ENCODE results near the gene PDZD8. TPM values are rescaled to one million over a fixed set of nuclear protein-coding genes. Genes with fewer than 3 reads are reported as not detected.

PDZD8 gene, protein sequence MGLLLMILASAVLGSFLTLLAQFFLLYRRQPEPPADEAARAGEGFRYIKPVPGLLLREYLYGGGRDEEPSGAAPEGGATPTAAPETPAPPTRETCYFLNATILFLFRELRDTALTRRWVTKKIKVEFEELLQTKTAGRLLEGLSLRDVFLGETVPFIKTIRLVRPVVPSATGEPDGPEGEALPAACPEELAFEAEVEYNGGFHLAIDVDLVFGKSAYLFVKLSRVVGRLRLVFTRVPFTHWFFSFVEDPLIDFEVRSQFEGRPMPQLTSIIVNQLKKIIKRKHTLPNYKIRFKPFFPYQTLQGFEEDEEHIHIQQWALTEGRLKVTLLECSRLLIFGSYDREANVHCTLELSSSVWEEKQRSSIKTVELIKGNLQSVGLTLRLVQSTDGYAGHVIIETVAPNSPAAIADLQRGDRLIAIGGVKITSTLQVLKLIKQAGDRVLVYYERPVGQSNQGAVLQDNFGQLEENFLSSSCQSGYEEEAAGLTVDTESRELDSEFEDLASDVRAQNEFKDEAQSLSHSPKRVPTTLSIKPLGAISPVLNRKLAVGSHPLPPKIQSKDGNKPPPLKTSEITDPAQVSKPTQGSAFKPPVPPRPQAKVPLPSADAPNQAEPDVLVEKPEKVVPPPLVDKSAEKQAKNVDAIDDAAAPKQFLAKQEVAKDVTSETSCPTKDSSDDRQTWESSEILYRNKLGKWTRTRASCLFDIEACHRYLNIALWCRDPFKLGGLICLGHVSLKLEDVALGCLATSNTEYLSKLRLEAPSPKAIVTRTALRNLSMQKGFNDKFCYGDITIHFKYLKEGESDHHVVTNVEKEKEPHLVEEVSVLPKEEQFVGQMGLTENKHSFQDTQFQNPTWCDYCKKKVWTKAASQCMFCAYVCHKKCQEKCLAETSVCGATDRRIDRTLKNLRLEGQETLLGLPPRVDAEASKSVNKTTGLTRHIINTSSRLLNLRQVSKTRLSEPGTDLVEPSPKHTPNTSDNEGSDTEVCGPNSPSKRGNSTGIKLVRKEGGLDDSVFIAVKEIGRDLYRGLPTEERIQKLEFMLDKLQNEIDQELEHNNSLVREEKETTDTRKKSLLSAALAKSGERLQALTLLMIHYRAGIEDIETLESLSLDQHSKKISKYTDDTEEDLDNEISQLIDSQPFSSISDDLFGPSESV
- 16.6 TPM for total RNA-seq
- long read RNA-seq, full-length matches to known transcripts, result 13 of 19 reads
- long read RNA-seq, partial matches to known transcripts, result 1 of 19 reads
- long read RNA-seq, other reads (novel, unspliced or antisense), result 5 of 19 reads

DNA sequence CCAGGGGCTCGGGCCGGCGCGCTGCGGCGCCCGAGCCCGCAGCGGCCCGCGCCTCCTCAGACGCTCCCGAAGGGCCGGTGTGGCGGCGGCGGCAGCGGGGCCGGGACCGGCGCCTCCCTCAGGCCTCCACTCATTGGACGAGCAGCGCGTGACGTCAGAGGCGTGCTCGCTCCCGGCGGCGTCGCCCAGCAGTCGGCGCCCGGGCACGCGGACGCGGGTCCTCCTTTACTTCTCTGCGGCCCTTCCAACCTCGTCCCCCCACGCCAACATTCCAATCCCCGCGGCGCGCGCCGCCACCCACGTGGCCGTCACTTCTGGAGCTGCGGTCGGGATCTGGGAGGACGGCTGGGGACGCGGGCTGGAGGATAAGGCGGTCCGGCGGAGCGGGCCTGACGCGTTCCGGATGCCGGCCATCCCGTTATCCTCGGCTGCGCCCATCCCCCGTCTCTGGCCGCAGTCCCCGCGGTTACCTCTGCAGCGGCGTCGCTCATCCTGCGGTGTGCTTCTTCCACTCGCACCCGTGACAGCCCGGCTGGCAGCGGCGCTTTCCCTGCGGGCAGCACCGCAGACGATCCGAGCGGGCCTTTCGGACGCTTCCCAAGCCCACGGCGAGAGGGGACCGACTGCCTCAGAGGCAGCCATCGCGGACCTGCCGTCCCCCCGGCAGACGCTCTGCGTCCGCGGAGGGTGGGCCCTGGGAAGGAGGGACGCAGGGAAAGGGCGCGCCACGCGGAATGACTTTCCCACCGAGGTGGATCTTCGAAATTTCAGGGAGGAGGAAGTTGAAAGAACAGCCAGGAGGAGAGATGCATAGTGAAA lies at the start of gene PDZD8:
TSS of gene PDZD8 (minus strand) at position 81 of the 819 bp plus-strand sequence. CDS start 213 bp downstream, outside the sequence.
- peak; percentile 97 for ATAC-seq (ENCODE audit: poor library complexity)
- DNase-seq, result peak; percentile 98
- intact Hi-C loops (cut with DNase I), result no loop called here

DNA sequence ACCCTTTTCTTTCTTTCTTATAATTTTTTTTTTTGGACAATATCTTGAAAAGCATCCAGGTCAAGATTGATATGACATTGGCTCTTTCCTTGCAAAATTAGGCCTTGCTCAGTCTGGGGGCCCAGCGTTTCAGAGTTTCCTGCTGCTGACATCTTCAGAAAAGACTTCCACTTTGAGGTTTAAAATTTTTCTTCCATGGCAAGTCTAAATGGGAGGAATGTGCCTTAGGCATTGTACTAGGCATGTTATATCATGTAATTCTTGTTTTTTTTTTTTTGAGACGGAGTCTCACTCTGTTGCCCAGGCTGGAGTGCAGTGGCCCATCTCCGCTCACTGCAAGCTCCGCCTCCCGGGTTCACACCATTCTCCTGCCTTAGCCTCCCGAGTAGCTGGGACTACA lies 48.9 kb upstream of the PDZD8 start:
- ATAC-seq (ENCODE audit: poor library complexity) (no peak), DNase-seq (no peak)
- intact Hi-C loops (cut with DNase I), result no loop called here

DNA sequence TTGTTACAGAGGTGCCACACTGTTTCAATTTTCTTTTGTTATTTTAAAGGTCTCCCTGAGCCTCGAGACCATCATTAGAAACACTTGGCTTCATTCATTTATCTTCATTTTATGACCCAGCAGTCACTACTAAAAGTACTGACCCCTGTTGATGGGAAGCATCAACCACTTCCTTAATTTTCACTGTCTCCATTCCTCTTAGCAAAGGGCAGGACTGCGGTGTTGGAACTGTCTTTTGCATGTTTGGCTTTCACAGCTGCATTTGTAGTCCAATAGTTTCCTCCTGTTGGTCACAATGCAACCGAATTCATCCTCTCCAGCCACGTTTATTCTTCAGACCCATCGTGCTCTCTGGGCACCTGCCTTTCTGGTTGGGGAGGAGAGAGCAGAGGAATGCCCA lies 46.7 kb upstream of the PDZD8 start:
- no peak for ATAC-seq (ENCODE audit: poor library complexity)
- intact Hi-C loops (cut with DNase I), result no loop called here
- no peak for DNase-seq

DNA sequence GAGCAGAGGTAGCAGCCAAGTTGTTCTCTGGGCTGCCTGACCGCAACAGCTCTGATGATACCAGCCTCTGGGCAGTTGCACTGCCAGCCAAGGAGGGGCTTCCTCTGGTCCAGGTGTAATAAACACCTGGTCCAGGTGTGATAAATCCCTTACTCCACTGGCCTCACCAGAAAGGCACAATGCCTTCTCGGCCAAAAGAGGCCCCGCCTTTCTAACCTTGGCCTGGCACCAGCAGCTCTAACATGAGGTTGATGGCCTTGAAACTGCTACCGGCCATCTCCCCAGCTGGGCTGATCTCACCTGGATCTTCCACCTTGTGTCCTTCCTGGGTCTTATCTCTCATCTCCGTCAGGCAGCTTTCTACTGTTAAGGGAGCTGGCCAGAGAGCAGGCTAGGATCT lies 45.5 kb upstream of the PDZD8 start:
- DNase-seq, result no peak
- intact Hi-C loops (cut with DNase I), result no loop called here
- ATAC-seq (ENCODE audit: poor library complexity), result no peak

DNA sequence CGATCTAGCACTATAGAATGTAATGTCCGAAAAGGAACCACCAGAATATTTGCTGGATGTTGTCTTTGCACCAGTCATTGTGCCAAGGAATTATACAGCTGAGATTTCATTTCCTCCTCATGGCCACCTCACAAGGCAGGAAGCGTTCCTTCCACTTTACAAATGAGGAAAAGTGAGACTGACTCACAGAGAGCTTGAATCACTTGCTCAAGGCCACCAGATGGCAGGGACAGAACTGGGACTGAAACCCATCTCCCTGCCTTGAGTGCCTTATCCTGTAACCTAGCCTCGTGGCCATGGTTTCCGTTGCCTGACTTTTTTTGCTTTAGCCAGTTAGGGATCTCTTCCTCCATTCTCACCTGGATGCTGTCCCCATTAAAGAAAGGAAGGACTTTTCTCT lies 44.7 kb upstream of the PDZD8 start:
- intact Hi-C loops (cut with DNase I), result no loop called here
- ATAC-seq (ENCODE audit: poor library complexity) (no peak), DNase-seq (no peak)

DNA sequence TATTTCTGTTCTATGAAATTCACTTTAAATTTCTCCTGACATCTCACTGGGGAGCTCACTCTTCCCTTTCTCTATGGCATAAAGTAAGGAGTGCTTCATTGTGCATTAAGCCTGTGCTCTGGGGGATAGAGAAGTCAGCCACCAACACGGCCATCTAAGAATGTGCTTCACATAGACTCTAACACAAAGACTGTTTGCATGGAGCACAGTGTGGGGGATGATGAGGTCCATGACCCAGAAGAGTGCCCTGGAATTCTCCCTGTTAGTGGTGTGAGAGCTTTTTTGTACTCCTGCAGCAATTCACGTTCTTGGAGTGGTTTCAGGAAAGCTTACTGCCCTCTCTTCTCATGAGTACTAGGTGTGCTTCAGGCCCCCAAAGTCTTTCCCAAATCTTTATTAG lies 43.9 kb upstream of the PDZD8 start:
- intact Hi-C loops (cut with DNase I), result no loop called here
- ATAC-seq (ENCODE audit: poor library complexity), result no peak
- no peak for DNase-seq

DNA sequence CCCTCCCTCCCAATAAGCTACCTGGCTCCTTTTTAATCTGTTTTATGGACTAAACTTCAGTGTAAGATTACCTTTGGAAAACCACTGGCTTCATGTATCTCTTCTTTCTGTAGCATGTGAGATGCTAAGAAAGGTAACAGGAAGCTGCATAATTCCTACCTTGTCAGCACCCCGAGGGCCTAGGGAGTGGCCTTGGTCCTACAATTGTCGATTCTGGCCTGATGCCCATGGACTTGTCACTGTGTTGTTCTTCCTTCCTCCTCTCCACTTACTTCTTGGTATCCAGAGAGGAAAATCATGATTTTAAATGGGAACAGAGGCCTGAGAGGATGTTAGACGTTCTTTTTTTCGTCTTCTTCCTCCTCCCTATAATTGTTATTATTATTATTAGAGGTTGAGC lies 42.9 kb upstream of the PDZD8 start:
- intact Hi-C loops (cut with DNase I), result no loop called here
- no peak for ATAC-seq (ENCODE audit: poor library complexity)

DNA sequence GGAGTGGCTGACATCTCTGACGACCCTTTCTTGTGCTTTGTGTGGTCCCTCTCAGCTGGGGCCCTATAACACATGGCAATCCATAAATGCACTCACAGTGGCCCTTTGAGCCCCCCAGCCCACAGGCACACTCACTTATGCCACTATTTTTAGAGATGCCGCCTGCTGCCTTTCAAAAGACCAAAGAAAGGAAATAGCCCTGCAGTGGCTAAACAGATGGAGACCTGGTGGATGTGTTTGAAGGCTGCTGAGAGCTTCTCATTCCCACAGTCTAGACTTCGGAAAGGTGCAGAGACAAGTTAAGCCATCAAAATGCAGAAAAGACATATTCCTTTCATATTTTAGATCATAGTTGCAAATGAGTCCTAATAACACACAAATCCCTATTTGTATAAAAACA lies 42.0 kb upstream of the PDZD8 start:
- DNase-seq (no peak), ATAC-seq (ENCODE audit: poor library complexity) (no peak)
- intact Hi-C loops (cut with DNase I), result no loop called here

More for the DNA sequence above, 42.9 kb upstream of the PDZD8 start:
- DNase-seq, result no peak

DNA sequence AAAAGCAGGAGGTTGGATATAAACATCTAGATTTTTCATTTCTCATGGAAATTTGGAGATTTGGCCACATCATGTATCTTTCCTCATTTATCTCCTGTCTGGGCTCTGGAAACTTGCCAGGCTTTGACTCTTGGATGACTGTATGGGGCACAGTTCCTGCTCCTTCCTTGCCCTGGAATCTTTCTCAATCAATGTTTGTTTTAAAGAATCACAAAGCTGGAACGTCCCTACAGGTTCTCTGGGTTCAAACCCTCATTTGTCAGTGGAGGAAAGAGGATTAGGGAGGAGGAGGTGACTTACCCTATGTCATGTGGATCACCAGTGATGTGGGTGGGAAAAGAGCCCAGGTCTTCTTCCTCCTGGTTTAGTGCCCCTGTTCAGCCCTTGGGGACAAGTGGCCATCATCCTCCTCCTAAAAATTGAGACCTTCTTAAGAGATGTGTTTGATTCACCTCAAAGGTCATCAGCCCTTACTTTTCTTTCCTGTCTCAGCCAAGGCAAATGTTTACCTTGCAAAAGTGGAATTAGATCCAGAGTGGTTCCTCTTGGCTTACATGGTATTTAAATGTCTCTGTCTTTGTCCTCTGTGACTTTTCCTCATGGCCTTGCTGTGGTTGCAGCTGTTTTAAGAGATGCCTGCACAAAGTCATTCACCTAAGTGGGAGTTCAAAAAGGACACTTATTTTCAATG lies 38.8 kb upstream of the PDZD8 start:
- ATAC-seq (ENCODE audit: poor library complexity), result no peak
- no peak for DNase-seq
- intact Hi-C loops (cut with DNase I), result no loop called here

DNA sequence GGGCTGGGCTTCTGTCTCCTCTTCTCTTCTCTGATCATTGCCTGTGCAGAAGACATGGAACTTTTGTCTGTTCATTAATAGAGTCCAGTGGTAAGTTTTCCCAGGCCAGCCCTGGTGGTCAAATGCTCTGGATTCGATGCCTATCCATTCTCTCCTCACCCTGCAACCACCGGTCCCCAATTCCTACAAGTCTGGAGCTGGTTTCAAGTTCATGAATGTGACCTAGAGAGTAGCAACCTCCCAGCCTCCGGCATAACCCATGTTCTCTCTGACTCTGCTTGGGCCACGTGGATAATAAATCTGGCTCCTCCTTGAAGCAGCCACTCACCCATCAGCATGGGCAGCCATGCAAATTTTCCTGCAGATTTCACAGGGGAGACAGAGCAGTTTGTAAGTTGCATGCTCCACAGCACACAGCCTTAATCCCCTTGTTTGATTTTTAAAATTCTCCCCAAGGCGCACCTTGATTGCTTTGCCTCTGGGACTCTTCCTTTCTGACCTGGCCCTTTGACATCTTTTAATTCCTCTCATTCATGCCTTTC lies 37.3 kb upstream of the PDZD8 start:
- DNase-seq (no peak), ATAC-seq (ENCODE audit: poor library complexity) (no peak)
- intact Hi-C loops (cut with DNase I), result no loop called here

DNA sequence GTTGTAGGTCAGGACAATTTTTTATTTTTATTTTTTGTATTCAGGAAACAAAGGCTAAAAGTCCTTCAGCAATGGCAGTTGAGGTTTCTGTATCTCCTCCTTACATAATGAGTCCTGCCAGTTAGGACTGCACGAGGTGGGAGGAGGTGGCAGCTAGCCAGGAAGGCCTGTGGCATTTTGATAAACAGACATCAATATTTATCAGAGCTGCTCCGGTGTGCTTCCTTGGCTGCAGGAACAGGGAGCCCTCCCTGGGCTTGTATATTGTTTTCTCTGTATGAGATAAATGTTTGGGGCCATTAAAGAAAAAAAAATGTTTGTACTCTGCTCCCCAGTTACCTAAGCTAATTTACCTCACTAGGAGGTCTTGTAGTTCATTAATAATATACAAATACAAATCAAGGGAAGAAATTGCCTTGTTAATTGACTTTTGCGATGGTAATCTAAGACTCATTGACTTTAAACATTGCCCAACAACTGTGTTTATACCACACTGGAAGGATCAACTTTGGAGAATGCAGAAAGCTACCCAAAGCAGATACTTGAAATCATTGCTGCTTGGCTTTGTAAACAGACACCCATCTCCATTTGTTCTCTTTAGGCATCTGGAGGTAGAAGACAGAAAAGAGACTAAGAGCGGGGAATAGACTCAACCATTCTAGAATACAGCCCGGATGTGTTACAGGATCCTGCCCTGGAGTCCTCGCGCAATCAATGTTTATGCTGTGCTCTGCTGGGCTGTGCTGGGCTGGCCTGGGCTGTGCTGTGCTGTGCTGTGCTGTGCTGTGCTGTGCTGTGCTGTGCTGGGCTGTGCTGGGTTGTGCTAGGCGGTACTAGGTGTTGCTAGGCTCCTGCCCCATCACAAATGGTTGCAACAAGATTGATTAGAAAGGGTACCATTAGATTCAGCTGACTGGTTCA lies 36.5 kb upstream of the PDZD8 start:
- ATAC-seq (ENCODE audit: poor library complexity) (no peak), DNase-seq (no peak)
- intact Hi-C loops (cut with DNase I), result no loop called here

DNA sequence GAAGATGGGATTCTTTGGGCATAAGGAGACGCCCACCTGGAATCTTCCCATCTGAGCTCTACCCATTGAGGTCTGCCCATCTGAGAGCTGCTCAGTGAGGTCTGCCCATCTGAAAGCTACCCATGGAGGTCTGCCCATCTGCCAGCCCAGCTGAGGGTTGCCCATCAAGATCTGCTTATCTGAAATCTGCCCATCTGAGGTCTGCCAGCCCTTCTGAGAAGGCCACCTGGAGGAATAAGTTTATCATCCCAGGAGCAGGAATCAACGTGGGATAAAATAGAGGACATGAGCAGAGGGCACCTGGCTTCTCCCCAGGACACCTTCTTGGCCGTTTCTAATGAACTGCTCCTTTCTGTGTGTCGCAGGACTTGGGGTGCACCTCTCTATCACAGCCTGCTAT lies 35.3 kb upstream of the PDZD8 start:
- ATAC-seq (ENCODE audit: poor library complexity) (no peak), DNase-seq (no peak)
- intact Hi-C loops (cut with DNase I), result no loop called here

DNA sequence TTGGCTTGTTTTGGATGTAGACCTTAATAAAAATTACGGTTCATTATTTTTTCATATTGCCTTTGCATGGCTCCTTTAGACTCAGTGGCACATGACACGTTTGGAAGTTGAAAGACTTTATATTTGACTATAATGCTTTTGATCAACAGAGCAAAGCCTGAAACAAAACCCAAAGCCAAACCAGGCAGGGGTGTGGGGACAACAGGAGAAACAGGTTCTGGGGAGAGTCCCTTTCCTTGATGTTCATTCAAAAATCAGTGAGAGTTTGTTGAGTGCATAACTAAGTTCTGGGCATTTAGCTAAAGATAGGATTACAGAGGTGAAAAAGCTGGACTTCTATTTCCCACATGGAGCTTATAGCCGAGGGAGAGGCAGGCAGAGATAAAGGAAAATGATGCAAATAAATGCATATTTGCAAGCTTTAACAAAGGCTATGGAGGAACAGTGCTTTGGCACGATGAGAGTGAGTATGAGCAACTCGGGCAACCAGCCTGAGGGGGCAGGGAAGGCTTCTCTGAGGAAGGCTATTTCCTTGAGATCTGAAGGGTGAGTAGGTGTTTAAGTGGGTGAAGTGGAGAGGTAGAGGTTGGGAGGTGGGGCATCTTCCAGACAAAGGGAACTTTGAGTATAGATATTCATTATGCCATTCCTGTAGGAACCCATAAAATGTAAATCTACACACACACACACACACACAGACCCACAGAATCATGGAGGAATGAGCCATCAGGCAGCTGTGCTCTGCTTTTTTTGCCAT lies 34.5 kb upstream of the PDZD8 start:
- intact Hi-C loops (cut with DNase I), result no loop called here
- ATAC-seq (ENCODE audit: poor library complexity), result no peak
- DNase-seq, result no peak

DNA sequence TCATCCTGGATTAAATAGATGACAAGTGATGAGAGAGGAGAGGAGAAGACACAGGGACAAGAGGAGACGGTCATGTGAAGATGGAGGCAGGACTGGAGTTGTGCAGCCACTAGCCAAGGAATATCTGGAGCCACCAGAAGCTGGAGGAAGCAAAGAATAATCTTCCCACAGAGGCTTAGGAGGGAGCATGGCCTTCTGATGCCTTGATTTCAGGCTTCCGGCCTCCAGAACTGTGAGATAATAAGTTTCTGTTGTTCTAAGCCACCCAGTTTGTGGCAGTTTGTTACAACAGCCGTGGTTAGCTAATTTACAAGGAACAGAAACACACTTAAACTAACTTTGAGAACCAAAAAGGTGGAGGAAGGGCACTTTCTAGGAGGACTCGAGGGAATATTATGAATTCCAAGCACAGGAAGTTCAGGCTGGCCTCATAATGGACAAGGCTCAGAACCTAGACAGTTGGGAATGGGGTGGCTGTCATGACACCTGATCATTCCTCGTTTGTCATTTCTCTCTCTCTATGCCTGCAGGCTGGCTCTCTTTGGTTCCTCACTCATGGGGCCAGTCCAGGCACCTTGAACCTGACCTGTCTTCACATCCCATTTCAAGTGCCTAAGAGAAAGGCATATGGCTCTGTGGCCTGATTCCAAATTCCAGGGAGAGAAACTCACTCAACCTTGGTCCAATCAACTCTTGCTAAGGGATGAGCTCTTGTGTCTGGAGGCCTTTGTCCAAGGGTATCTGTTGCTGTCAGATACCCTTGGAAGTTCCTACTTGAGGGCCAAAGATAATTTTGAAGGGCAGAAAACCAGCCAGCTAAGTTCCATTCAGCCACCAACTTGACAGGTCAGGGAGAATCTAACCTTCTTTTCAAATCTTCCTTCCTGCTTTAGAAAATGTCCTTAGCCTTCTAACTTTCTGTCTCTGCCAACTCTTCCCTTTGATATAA lies 33.5 kb upstream of the PDZD8 start:
- intact Hi-C loops (cut with DNase I), result no loop called here
- DNase-seq (no peak), ATAC-seq (ENCODE audit: poor library complexity) (no peak)

DNA sequence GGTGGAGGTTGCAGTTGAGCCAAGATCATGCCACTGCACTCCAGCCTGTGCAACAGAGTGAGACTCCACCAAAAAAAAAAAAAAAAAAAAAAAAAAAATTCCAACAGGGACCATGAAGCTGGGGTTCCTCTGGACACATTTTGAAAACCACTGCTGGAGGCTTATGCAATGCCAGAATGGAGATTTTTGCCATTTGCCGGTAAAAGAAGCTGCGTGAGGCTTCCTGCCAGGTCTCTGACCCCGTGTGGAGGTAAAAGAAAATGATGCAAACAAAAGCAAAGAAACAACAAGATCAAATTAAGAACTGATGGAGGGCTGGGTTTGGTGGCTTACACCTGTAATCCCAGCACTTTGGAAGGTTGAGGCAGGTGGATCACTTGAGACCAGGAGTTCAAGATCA lies 30.5 kb upstream of the PDZD8 start:
- DNase-seq (no peak), ATAC-seq (ENCODE audit: poor library complexity) (no peak)
- intact Hi-C loops (cut with DNase I), result no loop called here
